B cell (primary cell): Measurements from ENCODE around the gene CD81. TPM values are rescaled to one million over a fixed set of nuclear protein-coding genes. Genes with fewer than 3 reads are reported as not detected.

Experiments used
- ATAC-seq: fragments of 200-7000 bp; cut with Tn5 transposase; one replicate; pipeline ENCODE4 v1.10.0; 2021; ENCODE audit warnings: low read depth, mild to moderate bottlenecking, moderate number of reproducible peaks, moderate library complexity
- CTCF ChIA-PET: fragments of 350-600 bp; sonication (Branson Sonifier 250); formaldehyde crosslinking; loops from one replicate; lab custom pipeline; 2021; ENCODE audit warnings: antibody characterized with exemption, inconsistent platforms; lab: Charles Lee
- POLR2A ChIA-PET: fragments of 350-600 bp; sonication (Branson Sonifier 250); formaldehyde crosslinking; loops from one replicate; lab custom pipeline; 2021; ENCODE audit warnings: antibody characterized with exemption; lab: Charles Lee
- DNase-seq: peaks from one replicate; pipeline ENCODE4 v3.0.0; 2013
- H2AFZ ChIP-seq: 2 replicates; pipeline ENCODE4 v1.6.1; 2012; ENCODE audit warnings: mild to moderate bottlenecking, low read depth, low read length; ENCODE audit not compliant: insufficient read depth, poor library complexity, severe bottlenecking
- H3K27ac ChIP-seq, 2 donors: 1 replicate in 1 of 2; 2 replicates in 1 of 2; pipeline ENCODE4 v1.5.1; 2012 to 2013; ENCODE audit warnings: low read length in 2 of 2, mild to moderate bottlenecking in 2 of 2, moderate library complexity in 1 of 2
- H3K27me3 ChIP-seq, 4 experiments: fragments of 200-600 bp in 1 of 4; sonication (generic) in 1 of 4; replicated peaks in 1 of 4; 1 replicate in 2 of 4; 2 replicates in 2 of 4; pipeline versions ENCODE4 v1.6.1 to v1.7.0; 2013 to 2016; ENCODE audit warnings: low read length in 3 of 4, mild to moderate bottlenecking in 2 of 4, mixed read lengths in 1 of 4, moderate library complexity in 1 of 4; ENCODE audit not compliant: insufficient read depth in 4 of 4, control insufficient read depth in 3 of 4; ENCODE audit errors: control extremely low read depth in 1 of 4
- H3K36me3 ChIP-seq, 2 experiments: replicated peaks in 1 of 2; 1 replicate in 1 of 2; 2 replicates in 1 of 2; pipeline versions ENCODE4 v1.6.1 to v1.7.1; 2013; ENCODE audit warnings: low read length in 1 of 2; ENCODE audit not compliant: insufficient read depth in 2 of 2, control insufficient read depth in 1 of 2; ENCODE audit errors: control extremely low read depth in 1 of 2, extremely low read depth in 1 of 2
- H3K4me1 ChIP-seq, 2 donors: fragments of 200-600 bp in 1 of 2; sonication (generic) in 1 of 2; 1 replicate in 1 of 2; 2 replicates in 1 of 2; pipeline versions ENCODE4 v1.5.1 to v1.6.1; 2013 to 2017; ENCODE audit warnings: low read length in 2 of 2; ENCODE audit not compliant: control insufficient read depth in 2 of 2, insufficient read depth in 2 of 2
- H3K4me2 ChIP-seq: replicated peaks from 2 replicates; pipeline ENCODE3; 2012; ENCODE audit warnings: mild to moderate bottlenecking, low read depth, low read length; ENCODE audit not compliant: poor library complexity, severe bottlenecking
- H3K4me3 ChIP-seq, 5 experiments: fragments of 200-600 bp in 1 of 5; sonication (generic) in 1 of 5; 1 replicate in 3 of 5; 2 replicates in 2 of 5; pipeline versions ENCODE4 v1.5.1 to v1.7.0; 2011 to 2016; ENCODE audit warnings: low read length in 4 of 5, mild to moderate bottlenecking in 4 of 5, low read depth in 2 of 5, control low read depth in 1 of 5, moderate library complexity in 1 of 5; ENCODE audit not compliant: insufficient read depth in 1 of 5; ENCODE audit errors: control extremely low read depth in 1 of 5, extremely low read depth in 1 of 5
- H3K79me2 ChIP-seq: fragments of 200-600 bp; sonication (generic); one replicate; pipeline ENCODE4 v1.6.0; 2016; ENCODE audit warnings: low read length; ENCODE audit not compliant: control insufficient read depth, insufficient read depth
- H3K9ac ChIP-seq: fragments of 200-600 bp; sonication (generic); 2 replicates; pipeline ENCODE4 v1.6.1; 2017; ENCODE audit warnings: mild to moderate bottlenecking, low read length, moderate library complexity
- H3K9me3 ChIP-seq, 3 donors: one replicate each; pipeline versions ENCODE4 v1.6.1 to v1.7.1; 2013; ENCODE audit warnings: low read length in 2 of 3; ENCODE audit not compliant: control insufficient read depth in 2 of 3, insufficient read depth in 1 of 3; ENCODE audit errors: control extremely low read depth in 1 of 3
- H4K20me1 ChIP-seq: 2 replicates; pipeline ENCODE4 v1.6.0; 2012; ENCODE audit warnings: mild to moderate bottlenecking, low read length; ENCODE audit not compliant: insufficient read depth, control insufficient read depth, poor library complexity, severe bottlenecking
- H3K27ac Mint-ChIP-seq: one replicate; pipeline ENCODE4 v1.8.0; 2021; ENCODE audit warnings: mixed read lengths
- H3K27me3 Mint-ChIP-seq: one replicate; pipeline ENCODE4 v1.8.0; 2021; ENCODE audit warnings: mixed read lengths
- H3K4me1 Mint-ChIP-seq: one replicate; pipeline ENCODE4 v1.8.0; 2021; ENCODE audit warnings: mixed read lengths
- H3K4me3 Mint-ChIP-seq: one replicate; pipeline ENCODE4 v1.8.0; 2021; ENCODE audit warnings: mixed read lengths
- H3K9me3 Mint-ChIP-seq: one replicate; pipeline ENCODE4 v1.8.0; 2022; ENCODE audit warnings: mixed read lengths; ENCODE audit not compliant: insufficient read depth
- EZH2 ChIP-seq: IDR thresholded peaks from 2 replicates; pipeline ENCODE4 v1.6.1; 2012; ENCODE audit warnings: borderline replicate concordance, low read depth, mild to moderate bottlenecking, moderate library complexity, low read length; ENCODE audit not compliant: insufficient read depth, poor library complexity, severe bottlenecking
- WGBS: methylation state at CpG from one replicate; pipeline ENCODE4 v1.1.5; 2013; ENCODE audit warnings: missing lambda C conversion rate; ENCODE audit not compliant: insufficient coverage; 5-methylcytosine and 5-hydroxymethylcytosine counted together
- intact Hi-C: fragments of 100-400 bp; cut with micrococcal nuclease; formaldehyde crosslinking; loops from one replicate; pipeline ENCODE4 v1.10.0; 2022
- polyA plus RNA-seq: library from polyadenylated mRNA; depleted of rRNA; stranded (reverse); fragments of >200 nt; gene quantifications from 2 replicates; pipeline ENCODE4 v1.2.3, GENCODE V29; 2012
- total RNA-seq, 2 donors: library from RNA; stranded (reverse); fragments of 120-200 nt in 1 of 2; gene quantifications; 1 replicate in 1 of 2; 2 replicates in 1 of 2; pipeline versions ENCODE4 v1.2.3 to v1.2.4, GENCODE V29; 2013 to 2022
- TF ChIP-seq, protein P1 (sequence below): fragments of 200-600 bp; IDR thresholded peaks from one replicate; pipeline ENCODE4 v1.8.0; 2022; ENCODE audit warnings: antibody characterized with exemption, mild to moderate bottlenecking

The CD81 gene
- total and polyA plus RNA-seq, 2 donors (not counting 1 experiment from before 2014, with no cell fraction given) = 253 to 361 TPM

GRCh38 chr11:2347308-2347830 lies 29.7 kb upstream of the CD81 start:
- no peaks in the 10 kb centered on the region for H3K27me3 Mint-ChIP-seq
- TF ChIP-seq, protein P1, sequence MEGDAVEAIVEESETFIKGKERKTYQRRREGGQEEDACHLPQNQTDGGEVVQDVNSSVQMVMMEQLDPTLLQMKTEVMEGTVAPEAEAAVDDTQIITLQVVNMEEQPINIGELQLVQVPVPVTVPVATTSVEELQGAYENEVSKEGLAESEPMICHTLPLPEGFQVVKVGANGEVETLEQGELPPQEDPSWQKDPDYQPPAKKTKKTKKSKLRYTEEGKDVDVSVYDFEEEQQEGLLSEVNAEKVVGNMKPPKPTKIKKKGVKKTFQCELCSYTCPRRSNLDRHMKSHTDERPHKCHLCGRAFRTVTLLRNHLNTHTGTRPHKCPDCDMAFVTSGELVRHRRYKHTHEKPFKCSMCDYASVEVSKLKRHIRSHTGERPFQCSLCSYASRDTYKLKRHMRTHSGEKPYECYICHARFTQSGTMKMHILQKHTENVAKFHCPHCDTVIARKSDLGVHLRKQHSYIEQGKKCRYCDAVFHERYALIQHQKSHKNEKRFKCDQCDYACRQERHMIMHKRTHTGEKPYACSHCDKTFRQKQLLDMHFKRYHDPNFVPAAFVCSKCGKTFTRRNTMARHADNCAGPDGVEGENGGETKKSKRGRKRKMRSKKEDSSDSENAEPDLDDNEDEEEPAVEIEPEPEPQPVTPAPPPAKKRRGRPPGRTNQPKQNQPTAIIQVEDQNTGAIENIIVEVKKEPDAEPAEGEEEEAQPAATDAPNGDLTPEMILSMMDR = no peak
- no peak for TF ChIP-seq EZH2
- Histone ChIP-seq H3K4me2 (no peak overlapping the region), H2AFZ (no peak overlapping the region), H4K20me1 (no peaks in the 10 kb centered on the region), H3K79me2 (no peaks in the 10 kb centered on the region), H3K27me3 (no peaks in the 10 kb centered on the region), H3K9me3 (peaks cover 0 to 33% (median 17%) of the 10 kb centered on the region in 3 donors), H3K27ac (no peak overlapping the region), H3K4me1 (no peaks in the 10 kb centered on the region), H3K9ac (no peak overlapping the region), H3K36me3 (no peaks in the 10 kb centered on the region), H3K4me3 (no peak overlapping the region)
- no peak overlapping the region for H3K27ac Mint-ChIP-seq
- DNase-seq (no peak), ATAC-seq (no peak)
- CTCF ChIA-PET = no interaction called here
- H3K4me3 Mint-ChIP-seq = no peak overlapping the region
- intact Hi-C loops = no loop called here
- H3K4me1 Mint-ChIP-seq = no peaks in the 10 kb centered on the region
- POLR2A ChIA-PET = no interaction called here
- 96% methylated on average over 4 of the region's 9 CpGs for WGBS
- peaks cover 9% of the 10 kb centered on the region for H3K9me3 Mint-ChIP-seq

DNA sequence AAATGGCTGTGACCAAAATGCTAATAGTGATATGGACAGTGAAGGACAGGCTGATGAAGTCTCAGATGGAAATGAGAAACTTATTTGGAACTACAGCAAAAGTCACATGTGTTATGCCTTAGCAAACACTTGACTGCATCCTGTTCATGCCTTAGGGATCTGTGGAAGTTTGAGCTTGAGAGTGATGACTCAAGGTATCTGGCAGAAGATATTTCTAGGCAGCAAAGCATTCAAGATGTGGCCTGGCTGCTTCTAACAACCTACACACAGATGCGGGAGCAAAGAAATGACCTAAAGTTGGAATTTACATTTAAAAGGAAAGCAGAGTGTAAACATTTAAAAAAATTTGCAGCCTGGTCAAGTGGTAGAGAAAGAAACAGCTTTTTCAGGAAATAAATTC lies 28.1 kb upstream of the CD81 start:
- no peaks in the 10 kb centered on the region for H3K36me3 ChIP-seq
- TF ChIP-seq, protein P1 = no peak
- no peak for TF ChIP-seq EZH2
- H3K27ac Mint-ChIP-seq = no peak overlapping the region
- whole genome bisulfite sequencing = no CpG with 5 or more reads among the region's 1 CpG
- no peak overlapping the region for H3K4me3 ChIP-seq
- H3K27me3 ChIP-seq = no peaks in the 10 kb centered on the region
- DNase-seq (no peak), ATAC-seq (no peak)
- ChIA-PET POLR2A (no interaction called here), CTCF (no interaction called here)
- H4K20me1 ChIP-seq = no peaks in the 10 kb centered on the region
- H3K27ac ChIP-seq = no peak overlapping the region
- no peak overlapping the region for H2AFZ ChIP-seq
- no peaks in the 10 kb centered on the region for H3K27me3 Mint-ChIP-seq
- H3K79me2 ChIP-seq = no peaks in the 10 kb centered on the region
- H3K4me2 ChIP-seq = no peak overlapping the region
- peaks cover 9% of the 10 kb centered on the region for H3K9me3 Mint-ChIP-seq
- peaks cover 0 to 25% (median 10%) of the 10 kb centered on the region in 3 donors for H3K9me3 ChIP-seq
- no peak overlapping the region for H3K4me3 Mint-ChIP-seq
- H3K4me1 Mint-ChIP-seq = no peaks in the 10 kb centered on the region
- intact Hi-C loops = no loop called here
- no peak overlapping the region for H3K9ac ChIP-seq
- no peaks in the 10 kb centered on the region for H3K4me1 ChIP-seq
